Endothelial cell of umbilical vein (primary cell): ENCODE results near the gene PTPRU. TPM values are rescaled to one million over a fixed set of nuclear protein-coding genes. Genes with fewer than 3 reads are reported as not detected.

Experiments used
- BruUV-seq: library from RNA; stranded (reverse); fragments of 400-500 nt; replicated peaks from 2 replicates; lab custom pipeline; 2021; lab: Mats Ljungman, UMichigan
- CTCF ChIA-PET: fragments of 300-600, 350-600 bp; sonication (Branson Sonifier 250); formaldehyde crosslinking; loops from one replicate; lab custom pipeline; 2021; ENCODE audit warnings: antibody characterized with exemption, inconsistent platforms; lab: Charles Lee
- POLR2A ChIA-PET: fragments of 300-600, 350-600 bp; sonication (Branson Sonifier 250); formaldehyde crosslinking; loops from one replicate; lab custom pipeline; 2021; ENCODE audit warnings: antibody characterized with exemption, inconsistent platforms; lab: Charles Lee
- DNase-seq: peaks from one replicate; pipeline ENCODE4 v3.0.0-alpha.2; 2011; ENCODE audit warnings: low read depth, low spot score
- FAIRE-seq: peaks from 2 replicates; lab custom pipeline; 2011; peaks lifted over from hg19 to GRCh38; lab: Jason Lieb, UNC
- H2AFZ ChIP-seq: 2 replicates; pipeline ENCODE4 v1.6.0; 2012; ENCODE audit warnings: low read depth, low read length, control low read depth, inconsistent platforms
- H3K27ac ChIP-seq: 2 replicates; pipeline ENCODE4 v1.5.1; 2011; ENCODE audit warnings: low read depth, mild to moderate bottlenecking, control low read depth, low read length, moderate library complexity; ENCODE audit not compliant: insufficient read depth
- H3K27me3 ChIP-seq, 2 experiments: 2 replicates each; pipeline versions ENCODE4 v1.6.0 to v1.6.1; 2011; ENCODE audit warnings: low read length in 2 of 2, mixed read lengths in 1 of 2; ENCODE audit not compliant: control insufficient read depth in 2 of 2, insufficient read depth in 2 of 2
- H3K36me3 ChIP-seq, 2 experiments: 2 replicates in 1 of 2; 3 replicates in 1 of 2; pipeline ENCODE4 v1.5.1; 2011; ENCODE audit warnings: low read length in 2 of 2, mild to moderate bottlenecking in 1 of 2, moderate library complexity in 1 of 2; ENCODE audit not compliant: control insufficient read depth in 2 of 2, insufficient read depth in 2 of 2; ENCODE audit errors: extremely low read depth in 1 of 2
- H3K4me1 ChIP-seq: 3 replicates; pipeline ENCODE4 v1.5.1; 2011; ENCODE audit warnings: mild to moderate bottlenecking, low read length; ENCODE audit not compliant: control insufficient read depth, insufficient read depth; ENCODE audit errors: extremely low read depth
- H3K4me2 ChIP-seq: 2 replicates; pipeline ENCODE4 v1.6.1; 2011; ENCODE audit warnings: low read length, control low read depth, mixed read lengths; ENCODE audit not compliant: insufficient read depth
- H3K4me3 ChIP-seq, 3 experiments: fragments of 200-600 bp in 1 of 3; sonication (generic), shearing (Covaris generic) in 1 of 3; replicated peaks in 1 of 3; 2 replicates each; pipeline ENCODE4 v1.5.1; 2011 to 2016; ENCODE audit warnings: control low read depth in 3 of 3, low read length in 3 of 3, mild to moderate bottlenecking in 2 of 3, inconsistent platforms in 1 of 3, low read depth in 1 of 3, moderate library complexity in 1 of 3; ENCODE audit not compliant: insufficient read depth in 1 of 3
- H3K79me2 ChIP-seq: 2 replicates; pipeline ENCODE4 v1.6.0; 2012; ENCODE audit warnings: low read length, inconsistent platforms; ENCODE audit not compliant: control insufficient read depth, insufficient read depth
- H3K9ac ChIP-seq: replicated peaks from 2 replicates; pipeline ENCODE3; 2011; ENCODE audit warnings: low read length, control low read depth; ENCODE audit not compliant: insufficient read depth; ENCODE audit errors: extremely low read depth
- H3K9me1 ChIP-seq: replicated peaks from 3 replicates; pipeline ENCODE4 v1.6.0; 2011; ENCODE audit warnings: mild to moderate bottlenecking, low read length; ENCODE audit not compliant: control insufficient read depth, insufficient read depth; ENCODE audit errors: extremely low read depth
- H3K9me3 ChIP-seq: replicated peaks from 2 replicates; pipeline ENCODE4 v1.5.1; 2012; ENCODE audit warnings: low read length, inconsistent platforms; ENCODE audit not compliant: control insufficient read depth, insufficient read depth
- H4K20me1 ChIP-seq: replicated peaks from 2 replicates; pipeline ENCODE3; 2011; ENCODE audit warnings: mild to moderate bottlenecking, low read length; ENCODE audit not compliant: control insufficient read depth, insufficient read depth; ENCODE audit errors: extremely low read depth
- EZH2 ChIP-seq: IDR thresholded peaks from 2 replicates; pipeline ENCODE4 v1.6.1; 2012; ENCODE audit warnings: borderline replicate concordance, low read depth, mild to moderate bottlenecking, moderate library complexity, low read length, inconsistent platforms; ENCODE audit not compliant: severe bottlenecking
- GATA2 ChIP-seq: IDR thresholded peaks from 2 replicates; pipeline ENCODE4 v1.7.0; 2011; ENCODE audit warnings: low read depth, mild to moderate bottlenecking, moderate library complexity, mixed read lengths, low read length; ENCODE audit not compliant: insufficient read length, insufficient read depth
- JUN ChIP-seq: IDR thresholded peaks from 2 replicates; pipeline ENCODE4 v1.6.1; 2011; ENCODE audit warnings: borderline replicate concordance, low read depth; ENCODE audit not compliant: insufficient read length, insufficient read depth
- MYC ChIP-seq: IDR thresholded peaks from one replicate; pipeline ENCODE4 v1.6.1; 2011; ENCODE audit warnings: mild to moderate bottlenecking, low read depth, low read length
- POLR2A ChIP-seq: IDR thresholded peaks from 2 replicates; pipeline ENCODE4 v1.6.1; 2012; ENCODE audit warnings: low read depth, mild to moderate bottlenecking, control low read depth, low read length
- dilution Hi-C: fragments of 300-500 bp; cut with MboI; formaldehyde crosslinking; loops from one replicate; pipeline ENCODE4 v1.15.0; 2019; ENCODE audit warnings: low sequenced_read_pairs; ENCODE audit not compliant: extremely low pct_ligation_motif_present
- intact Hi-C: fragments of 100-400 bp; cut with micrococcal nuclease; formaldehyde crosslinking; loops from one replicate; pipeline ENCODE4 v1.10.0; 2022
- polyA plus RNA-seq, 4 experiments: library from polyadenylated mRNA; depleted of rRNA in 3 of 4; stranded (reverse) in 3 of 4; unstranded in 1 of 4; fragments of >200 nt; gene quantifications; 2 replicates each; pipeline versions ENCODE4 v1.2.1 to v1.2.3, GENCODE V29; 2011 to 2012; ENCODE audit warnings: missing spikeins in 1 of 4
- total RNA-seq: library from RNA; stranded (reverse); gene quantifications from 2 replicates; pipeline ENCODE4 v1.2.3, GENCODE V29; 2021
- TF ChIP-seq, protein P1 (sequence below), 2 donors: IDR thresholded peaks; 1 replicate in 1 of 2; 2 replicates in 1 of 2; pipeline ENCODE4 v1.5.1; 2011; ENCODE audit warnings: low read length in 2 of 2, mild to moderate bottlenecking in 2 of 2, moderate library complexity in 2 of 2, control low read depth in 1 of 2, inconsistent platforms in 1 of 2, low read depth in 1 of 2; ENCODE audit not compliant: insufficient read depth in 1 of 2; ENCODE audit errors: extremely low read depth in 1 of 2
- TF ChIP-seq, protein P2 (sequence below): IDR thresholded peaks from 2 replicates; pipeline ENCODE4 v1.6.1; 2011; ENCODE audit not compliant: insufficient read depth, insufficient read length

Gene PTPRU
- total and polyA plus RNA-seq, 2 donors (not counting 3 experiments of a cell fraction or from before 2014, with no cell fraction given) = 0.58 to 2.6 TPM

DNA sequence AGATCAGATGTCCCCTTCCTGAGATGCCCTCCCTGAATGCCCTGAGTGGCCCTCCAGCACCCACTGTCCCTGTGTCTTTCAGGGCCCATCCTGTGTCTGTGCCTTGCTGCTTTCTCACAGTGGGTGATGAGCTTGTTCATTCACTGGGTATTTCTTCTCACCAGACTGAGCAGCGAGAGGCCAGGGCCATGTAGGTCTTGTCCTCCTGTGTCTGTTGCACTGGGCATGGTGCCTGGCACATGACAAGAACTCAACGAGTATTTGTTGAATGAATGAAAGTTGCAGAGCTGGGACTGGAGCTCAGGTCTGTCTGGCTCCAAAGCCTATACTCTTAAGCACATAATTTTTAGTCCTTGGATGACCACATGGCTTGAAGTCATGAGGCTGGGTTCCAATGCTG, 93.8 kb downstream of the PTPRU start:
- no TSS peak for BruUV-seq
- Histone ChIP-seq H3K4me2 (no peak overlapping the region), H3K4me1 (no peaks in the 10 kb centered on the region), H3K9me1 (no peaks in the 10 kb centered on the region), H3K27ac (no peak overlapping the region), H3K36me3 (no peaks in the 10 kb centered on the region), H2AFZ (no peak overlapping the region), H3K79me2 (no peaks in the 10 kb centered on the region), H3K27me3 (peaks cover 2 to 4% of the 10 kb centered on the region in 2 experiments), H3K9me3 (no peaks in the 10 kb centered on the region), H3K9ac (no peak overlapping the region), H4K20me1 (no peaks in the 10 kb centered on the region), H3K4me3 (no peak overlapping the region)
- no peak for TF ChIP-seq POLR2A
- dilution Hi-C loops = no loop called here
- intact Hi-C loops = no loop called here
- ChIA-PET POLR2A (no interaction called here), CTCF (interaction anchor here (0.9 to 2.2 kb wide), 2 partner anchors 11 to 66 kb away, joined by 3 to 16 read pairs; no protein-coding TSS in a partner anchor)
- no peak for FAIRE-seq
- DNase-seq = no peak

DNA sequence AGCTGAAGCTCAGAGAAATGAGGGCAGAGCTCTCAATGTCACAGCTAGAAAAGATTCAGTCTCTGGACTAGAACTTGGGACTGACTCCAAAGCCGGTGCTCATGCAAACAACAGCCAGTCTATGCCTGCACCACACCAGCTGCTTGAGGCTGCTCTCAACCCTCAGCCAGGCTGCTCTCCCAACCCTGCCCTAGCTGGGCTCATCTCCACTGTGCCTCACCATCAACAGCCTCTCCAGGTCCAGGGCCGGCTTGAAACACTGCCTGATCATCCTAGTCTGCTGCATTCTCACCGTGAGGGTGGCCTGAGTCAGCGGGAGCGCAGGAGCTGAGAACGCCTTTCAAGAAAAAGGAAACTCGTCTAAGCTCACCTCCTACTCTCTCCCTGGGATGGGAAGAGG, 94.5 kb downstream of the PTPRU start:
- intact Hi-C loops = no loop called here
- no TSS peak for BruUV-seq

More for the DNA sequence above, 94.5 kb downstream of the PTPRU start:
- TF ChIP-seq GATA2 (no peak), POLR2A (no peak), JUN (no peak), EZH2 (no peak), MYC (no peak)
- TF ChIP-seq, protein P1, sequence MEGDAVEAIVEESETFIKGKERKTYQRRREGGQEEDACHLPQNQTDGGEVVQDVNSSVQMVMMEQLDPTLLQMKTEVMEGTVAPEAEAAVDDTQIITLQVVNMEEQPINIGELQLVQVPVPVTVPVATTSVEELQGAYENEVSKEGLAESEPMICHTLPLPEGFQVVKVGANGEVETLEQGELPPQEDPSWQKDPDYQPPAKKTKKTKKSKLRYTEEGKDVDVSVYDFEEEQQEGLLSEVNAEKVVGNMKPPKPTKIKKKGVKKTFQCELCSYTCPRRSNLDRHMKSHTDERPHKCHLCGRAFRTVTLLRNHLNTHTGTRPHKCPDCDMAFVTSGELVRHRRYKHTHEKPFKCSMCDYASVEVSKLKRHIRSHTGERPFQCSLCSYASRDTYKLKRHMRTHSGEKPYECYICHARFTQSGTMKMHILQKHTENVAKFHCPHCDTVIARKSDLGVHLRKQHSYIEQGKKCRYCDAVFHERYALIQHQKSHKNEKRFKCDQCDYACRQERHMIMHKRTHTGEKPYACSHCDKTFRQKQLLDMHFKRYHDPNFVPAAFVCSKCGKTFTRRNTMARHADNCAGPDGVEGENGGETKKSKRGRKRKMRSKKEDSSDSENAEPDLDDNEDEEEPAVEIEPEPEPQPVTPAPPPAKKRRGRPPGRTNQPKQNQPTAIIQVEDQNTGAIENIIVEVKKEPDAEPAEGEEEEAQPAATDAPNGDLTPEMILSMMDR (IDR thresholded peaks at IDR 0.05; ENCODE audit: extremely low read depth in 1 of 2, insufficient read depth in 1 of 2, low read depth in 1 of 2, low read length in 2 of 2) = no peak
- TF ChIP-seq, protein P2, sequence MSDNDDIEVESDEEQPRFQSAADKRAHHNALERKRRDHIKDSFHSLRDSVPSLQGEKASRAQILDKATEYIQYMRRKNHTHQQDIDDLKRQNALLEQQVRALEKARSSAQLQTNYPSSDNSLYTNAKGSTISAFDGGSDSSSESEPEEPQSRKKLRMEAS = no peak
- no peak overlapping the region for H3K27ac ChIP-seq
- no peaks in the 10 kb centered on the region for H3K4me1 ChIP-seq
- H3K36me3 ChIP-seq = no peaks in the 10 kb centered on the region
- FAIRE-seq (no peak), DNase-seq (no peak)
- no peaks in the 10 kb centered on the region for H3K79me2 ChIP-seq
- peaks cover 2 to 4% of the 10 kb centered on the region in 2 experiments for H3K27me3 ChIP-seq
- H3K9ac ChIP-seq = no peak overlapping the region
- CTCF ChIA-PET = interaction anchor here (0.9 to 2.2 kb wide), 5 partner anchors 10 to 780 kb away, joined by 3 to 16 read pairs (median 6); no protein-coding TSS in a partner anchor
- no peak overlapping the region for H2AFZ ChIP-seq
- no peaks in the 10 kb centered on the region for H4K20me1 ChIP-seq
- POLR2A ChIA-PET = no interaction called here
- H3K9me3 ChIP-seq = no peaks in the 10 kb centered on the region
- dilution Hi-C loops = no loop called here
- H3K4me3 ChIP-seq = no peak overlapping the region
- H3K9me1 ChIP-seq = no peaks in the 10 kb centered on the region
- H3K4me2 ChIP-seq = no peak overlapping the region
